ENCODE results near the gene BTN3A1. TPM values are rescaled to one million over a fixed set of nuclear protein-coding genes. Genes with fewer than 3 reads are reported as not detected.

The BTN3A1 gene
- total RNA-seq, 2 donors from 2014 or later: 47.8 to 79.8 TPM

Other genes with a start within 250 kb of the BTN3A1 start
- gene BTN3A2, start 37.1 kb upstream of the BTN3A1 start, total RNA-seq: 100 to 1,000 TPM in 1 of 2 donors, 10 to 100 TPM in 1; 78.2 to 121 TPM
- gene BTN2A2, start 19.2 kb upstream of the BTN3A1 start, total RNA-seq: 10 to 100 TPM; 23.5 to 43.5 TPM
- 10 to 100 TPM; 49.7 to 63.8 TPM for gene BTN3A3, start 38.2 kb downstream of the BTN3A1 start, total RNA-seq
- 10 to 100 TPM; 21.8 to 37.0 TPM for gene BTN2A1, start 55.7 kb downstream of the BTN3A1 start, total RNA-seq
- gene BTN1A1, start 98.0 kb downstream of the BTN3A1 start, total RNA-seq: under 1 TPM in 1 of 2 donors, not detected in 1; 0.16 TPM
- 10 to 100 TPM; 87.0 to 98.0 TPM for gene HMGN4, start 136.1 kb downstream of the BTN3A1 start, total RNA-seq
- 10 to 100 TPM; 20.3 to 28.2 TPM for gene ABT1, start 194.7 kb downstream of the BTN3A1 start, total RNA-seq

All from activated naive CD4-positive, alpha-beta T cell treated with anti-CD3 and anti-CD28 coated beads, Interleukin-2, amount 50 U/mL, for 72 hours (primary cell).